Left kidney (tissue), 2 donors: Measurements from ENCODE around the gene PSAP. TPM values are rescaled to one million over a fixed set of nuclear protein-coding genes. Genes with fewer than 3 reads are reported as not detected.
A peak's percentile ranks its signal among the peaks of the same experiment; 100 is the strongest.

ENCODE experiments used
- DNase-seq: peaks from one replicate; pipeline ENCODE4 v3.0.0-alpha.2; 2013
- polyA plus RNA-seq: library from polyadenylated mRNA; unstranded; fragments of 120-200 nt; gene quantifications from one replicate; pipeline ENCODE4 v1.2.1, GENCODE V29; 2013; ENCODE audit not compliant: insufficient read length

PSAP gene
- polyA plus RNA-seq, 1 donor, result 769 TPM

DNA sequence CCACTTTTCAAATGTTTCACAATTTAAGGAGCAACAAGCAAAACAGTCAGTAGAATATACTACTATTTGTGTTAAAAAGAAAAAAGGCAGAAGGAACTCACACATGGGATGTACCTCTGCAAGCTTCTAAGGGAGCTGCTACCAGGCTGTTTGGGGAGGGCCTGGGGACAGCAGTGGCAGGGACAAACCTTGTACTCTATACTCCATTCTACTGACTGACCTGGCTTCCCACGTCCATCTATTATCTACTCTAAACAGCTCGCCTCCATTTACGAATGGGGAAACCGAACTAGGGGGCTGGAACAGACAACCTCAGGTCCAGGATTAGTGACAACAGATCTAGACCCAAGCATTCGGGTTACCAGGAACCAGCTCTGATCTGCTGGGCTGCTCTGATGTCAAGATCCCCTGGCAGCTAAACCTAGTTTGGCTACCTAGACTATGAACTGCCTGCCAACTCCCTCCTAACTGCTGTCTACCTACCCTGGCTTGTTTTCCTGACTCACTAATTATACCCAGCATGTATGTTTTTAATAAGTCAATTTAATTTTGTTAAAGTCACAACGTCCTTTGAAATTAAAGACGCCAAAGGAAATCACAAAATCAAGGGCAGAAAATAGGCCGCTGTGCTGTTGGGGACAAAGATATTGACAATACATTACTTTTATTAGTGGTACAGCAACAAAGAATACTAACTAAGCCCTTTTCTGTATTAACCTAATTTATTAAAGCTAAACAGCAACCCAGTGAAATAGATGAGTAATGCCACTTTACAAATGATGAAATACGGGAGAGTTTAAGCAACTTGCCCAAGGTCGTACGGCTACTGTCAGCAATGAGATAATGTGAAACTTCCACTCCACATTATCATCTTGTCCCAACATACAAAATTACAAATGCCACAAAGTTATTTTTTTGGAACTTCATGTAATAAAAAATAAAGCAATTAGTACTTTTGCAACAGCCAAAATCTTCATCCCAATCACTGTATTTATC, 5.3 kb downstream of the PSAP start:
- DNase-seq, result no peak

DNA sequence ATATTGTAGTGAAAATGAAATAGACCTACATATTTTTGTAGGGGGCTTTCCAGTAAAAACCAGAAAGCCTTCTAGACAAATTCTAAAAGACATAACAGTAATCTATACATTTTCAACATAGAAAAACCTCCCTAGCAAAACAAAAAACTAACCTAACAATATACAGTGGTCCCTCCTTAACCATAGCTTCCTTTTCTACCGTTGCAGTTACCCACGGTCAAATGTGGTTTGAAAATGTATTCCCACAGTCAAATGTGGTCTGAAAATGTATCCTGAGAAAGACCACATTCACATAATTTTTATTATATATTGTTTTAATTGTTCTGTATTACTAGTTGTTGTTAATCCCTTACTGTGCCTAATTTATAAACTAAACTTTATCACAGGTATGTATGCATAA, 6.4 kb downstream of the PSAP start:
- DNase-seq, result no peak

DNA sequence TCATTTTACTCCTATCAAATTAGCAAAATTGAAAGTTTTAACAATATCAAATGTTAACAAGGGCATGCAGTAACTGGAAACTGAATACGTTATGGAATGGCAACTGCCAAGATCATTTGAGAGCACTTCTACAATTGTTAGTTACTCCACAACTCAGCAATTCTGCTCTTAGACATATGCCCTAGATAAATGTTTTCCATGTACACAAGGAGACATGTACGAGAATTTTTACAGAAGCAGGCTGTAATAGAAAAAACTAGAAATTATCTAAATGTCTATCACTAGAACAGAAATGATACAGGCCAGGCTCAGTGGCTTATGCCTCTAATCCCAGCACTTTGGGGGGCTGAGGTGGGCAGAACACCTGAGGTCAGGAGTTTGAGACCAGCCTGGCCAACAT, 7.0 kb downstream of the PSAP start:
- no peak for DNase-seq

DNA sequence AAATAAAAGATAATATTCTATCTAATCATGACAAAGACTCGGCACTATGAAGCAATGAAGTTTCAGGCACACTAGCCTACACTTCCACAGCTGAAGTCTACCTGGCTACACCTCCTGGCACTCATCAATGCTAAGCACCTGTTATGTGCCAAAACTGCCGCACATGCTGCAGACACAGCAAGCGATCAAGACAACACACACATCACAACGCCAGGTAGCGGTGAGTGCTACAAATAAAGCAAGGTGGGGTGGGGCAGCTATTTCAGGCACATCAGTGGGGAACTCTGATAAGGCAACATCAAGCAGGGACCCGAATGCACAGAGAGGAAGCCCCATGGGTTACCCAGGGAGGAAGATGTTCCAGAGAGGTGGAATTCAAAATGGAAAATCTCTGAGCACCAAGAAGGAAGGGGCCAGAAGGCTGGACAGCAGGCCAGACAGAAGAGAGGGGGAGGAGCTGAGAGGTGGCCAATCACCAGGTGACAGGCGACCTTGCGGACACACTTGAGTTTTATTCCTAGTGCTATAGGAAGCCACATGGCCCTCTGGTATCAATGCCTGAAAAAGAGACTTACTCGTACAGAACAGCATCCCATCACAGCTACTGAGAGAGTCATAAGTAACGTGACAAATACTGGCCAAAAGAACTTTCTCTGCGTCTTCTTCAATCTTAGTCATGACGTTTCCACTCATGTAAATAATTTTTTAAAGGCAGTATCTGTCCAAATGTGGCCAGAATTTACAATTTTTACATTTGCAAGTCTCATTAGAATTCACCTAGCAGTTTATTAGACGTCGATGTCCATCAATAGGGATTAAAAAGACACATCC, 8.0 kb downstream of the PSAP start:
- no peak for DNase-seq

DNA sequence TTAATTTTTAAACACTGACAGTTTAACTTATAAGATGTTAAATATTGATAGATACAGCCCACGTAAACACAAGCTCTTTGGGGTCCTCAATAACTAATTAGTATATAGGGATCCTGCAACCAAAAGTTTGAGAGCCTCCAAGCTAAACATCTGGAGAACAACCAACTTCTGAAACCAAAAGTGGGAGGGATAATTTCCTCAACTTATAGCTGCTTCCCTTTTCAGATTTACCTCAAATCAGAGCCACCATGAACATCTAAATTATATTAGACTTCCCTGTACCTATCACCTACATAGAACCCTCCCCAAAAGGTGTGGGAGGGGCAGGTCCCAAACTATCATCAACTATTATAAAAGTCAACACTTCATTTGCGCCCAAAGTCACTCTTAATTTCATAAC, 8.6 kb downstream of the PSAP start:
- DNase-seq, result no peak

DNA sequence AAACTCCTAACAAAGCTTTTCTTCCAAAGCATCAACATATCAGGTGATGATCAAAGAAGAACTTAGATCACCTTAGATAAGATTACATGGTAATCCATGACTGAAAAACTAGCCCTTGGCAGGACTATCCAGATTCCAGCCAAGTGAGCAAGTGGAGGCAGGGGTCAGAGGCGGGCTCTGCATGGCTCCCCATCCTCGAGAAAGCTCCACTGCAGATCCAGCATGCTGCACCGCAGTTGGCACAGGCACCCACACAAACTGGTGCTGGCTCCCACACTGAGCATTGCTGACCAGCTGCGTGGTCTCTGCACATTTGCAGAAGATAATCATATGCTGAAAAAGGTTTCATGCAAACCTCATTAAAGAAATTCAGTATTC, 10.1 kb downstream of the PSAP start:
- DNase-seq, result no peak

DNA sequence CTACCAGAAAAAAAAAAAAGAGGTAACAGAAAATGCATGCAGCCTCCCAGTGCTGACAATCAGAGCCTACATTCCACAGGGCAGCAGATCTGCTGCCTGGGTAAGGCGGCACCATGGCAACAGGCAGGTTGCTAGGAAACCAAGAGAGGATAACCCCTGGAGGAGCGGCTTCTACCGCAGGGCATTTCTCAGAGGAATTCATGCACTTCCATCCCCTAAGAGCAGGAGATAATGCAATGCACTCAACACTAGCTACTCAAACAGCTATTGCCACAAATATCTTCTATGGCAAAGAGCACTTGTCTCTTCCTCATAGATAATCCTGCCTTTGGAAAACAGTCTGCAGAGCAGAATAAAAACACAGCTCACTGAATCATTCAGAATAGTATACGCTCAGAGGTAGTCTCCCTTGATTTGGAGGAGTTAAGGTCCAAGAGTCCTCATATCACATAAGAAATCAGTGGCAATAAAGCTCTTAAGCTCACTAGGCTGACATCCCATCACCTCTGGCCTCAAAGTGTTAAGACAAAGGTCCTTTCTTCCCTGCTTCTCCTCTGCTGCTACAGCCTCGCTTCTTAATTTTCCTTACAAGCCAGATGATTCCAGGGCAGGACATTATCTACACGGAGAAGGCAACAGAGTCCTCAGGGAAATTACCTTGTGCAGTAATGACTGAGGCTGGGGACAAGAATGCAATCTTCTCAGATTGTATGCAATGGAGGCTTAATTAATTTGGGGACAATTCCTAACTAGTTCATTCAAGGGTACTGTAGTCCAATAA, 10.7 kb downstream of the PSAP start:
- peak; percentile 88 for DNase-seq

DNA sequence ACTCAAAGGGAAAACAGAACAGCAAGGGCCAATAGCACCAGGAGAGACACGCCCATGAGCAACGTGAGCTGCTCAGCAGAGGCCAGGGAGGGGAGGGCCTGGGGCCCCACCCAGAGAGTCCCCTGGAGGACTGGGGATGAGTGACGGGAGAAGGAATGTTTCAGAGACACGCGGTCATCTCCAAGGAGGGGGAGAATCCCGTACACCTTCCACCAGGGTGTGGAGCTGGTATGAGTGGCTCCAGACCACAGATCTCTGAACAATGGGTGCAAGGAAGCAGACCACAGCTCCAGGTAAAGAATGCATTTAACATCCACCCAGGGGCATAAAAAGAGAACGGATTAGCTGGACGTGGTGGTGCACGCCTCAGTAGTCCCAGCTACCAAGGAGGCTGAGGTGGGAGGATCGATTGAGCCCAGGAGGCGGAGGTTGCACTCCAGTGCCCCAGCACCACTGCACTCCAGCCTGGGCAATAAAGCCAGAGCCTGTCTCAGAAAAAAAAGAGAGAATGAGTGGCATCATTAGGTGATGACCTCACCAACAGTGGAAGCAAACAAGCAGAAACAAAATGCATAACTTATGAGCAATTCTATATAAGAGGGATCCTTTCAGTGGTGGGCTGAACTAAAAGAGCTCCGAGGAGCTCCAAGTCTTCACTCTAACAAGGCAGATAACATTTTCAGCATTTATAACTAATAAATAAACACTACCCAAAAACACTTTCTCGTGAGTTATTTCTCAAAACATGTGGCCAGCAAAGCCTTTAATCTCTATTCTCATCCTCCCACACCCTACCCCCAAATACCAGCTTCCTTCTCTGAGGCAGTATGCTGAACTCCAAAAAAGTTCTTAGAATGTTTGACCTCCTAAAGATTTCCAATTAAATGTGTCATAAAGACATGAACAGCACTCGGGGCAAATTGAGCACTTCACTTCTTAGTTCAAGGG, 12.5 kb downstream of the PSAP start:
- no peak for DNase-seq

DNA sequence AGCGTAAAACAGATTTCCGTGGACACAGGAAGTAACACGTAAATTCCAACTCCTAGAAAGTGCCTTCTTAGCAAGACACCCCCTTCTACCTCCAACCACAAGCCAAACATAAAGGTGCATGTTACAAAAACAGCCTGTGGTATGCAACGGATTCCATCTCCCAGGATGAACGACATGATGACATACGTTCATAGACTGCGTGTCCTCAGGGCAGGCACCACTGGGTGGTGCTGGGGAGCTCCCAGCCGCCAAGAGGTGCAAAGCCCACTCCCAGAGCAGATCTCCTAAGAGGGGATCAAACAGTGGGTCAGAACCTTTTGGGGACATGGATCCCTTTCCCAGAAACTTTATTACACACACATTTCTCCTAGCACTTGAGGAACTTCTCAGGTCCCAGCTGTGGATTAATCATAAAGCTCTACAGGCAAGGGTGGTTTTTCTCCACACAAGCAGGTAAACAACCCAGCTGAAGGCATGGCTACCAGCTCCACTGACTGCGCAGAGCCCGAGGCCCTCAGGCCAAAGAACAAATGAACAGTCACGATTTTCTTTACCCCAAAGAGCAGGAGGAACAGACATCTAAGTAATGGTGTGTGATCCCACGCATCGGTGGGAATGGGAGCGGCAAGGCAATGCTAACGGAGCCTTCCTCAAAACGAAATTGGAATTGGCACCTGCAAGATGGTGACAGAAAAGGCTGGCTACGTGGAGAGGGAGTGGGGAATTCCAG, 13.8 kb downstream of the PSAP start:
- no peak for DNase-seq

DNA sequence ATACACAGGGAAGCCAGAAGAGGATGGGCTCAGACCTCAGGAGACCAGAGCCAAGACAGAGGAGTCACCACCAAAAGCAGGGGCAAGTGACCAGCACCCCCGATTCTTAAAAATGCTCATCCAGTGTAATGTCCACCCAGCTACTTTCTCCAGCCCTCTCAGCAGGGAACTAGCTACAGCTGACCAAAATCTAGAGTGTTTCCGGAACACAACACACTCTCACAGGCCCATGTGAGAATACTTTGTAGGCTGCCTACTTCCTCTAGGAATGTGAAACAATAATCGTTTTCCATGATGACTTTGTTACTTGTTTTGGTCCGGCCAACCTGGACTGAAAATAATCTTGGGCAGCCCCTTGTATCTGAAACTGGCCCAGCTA, 14.5 kb downstream of the PSAP start:
- DNase-seq, result no peak

DNA sequence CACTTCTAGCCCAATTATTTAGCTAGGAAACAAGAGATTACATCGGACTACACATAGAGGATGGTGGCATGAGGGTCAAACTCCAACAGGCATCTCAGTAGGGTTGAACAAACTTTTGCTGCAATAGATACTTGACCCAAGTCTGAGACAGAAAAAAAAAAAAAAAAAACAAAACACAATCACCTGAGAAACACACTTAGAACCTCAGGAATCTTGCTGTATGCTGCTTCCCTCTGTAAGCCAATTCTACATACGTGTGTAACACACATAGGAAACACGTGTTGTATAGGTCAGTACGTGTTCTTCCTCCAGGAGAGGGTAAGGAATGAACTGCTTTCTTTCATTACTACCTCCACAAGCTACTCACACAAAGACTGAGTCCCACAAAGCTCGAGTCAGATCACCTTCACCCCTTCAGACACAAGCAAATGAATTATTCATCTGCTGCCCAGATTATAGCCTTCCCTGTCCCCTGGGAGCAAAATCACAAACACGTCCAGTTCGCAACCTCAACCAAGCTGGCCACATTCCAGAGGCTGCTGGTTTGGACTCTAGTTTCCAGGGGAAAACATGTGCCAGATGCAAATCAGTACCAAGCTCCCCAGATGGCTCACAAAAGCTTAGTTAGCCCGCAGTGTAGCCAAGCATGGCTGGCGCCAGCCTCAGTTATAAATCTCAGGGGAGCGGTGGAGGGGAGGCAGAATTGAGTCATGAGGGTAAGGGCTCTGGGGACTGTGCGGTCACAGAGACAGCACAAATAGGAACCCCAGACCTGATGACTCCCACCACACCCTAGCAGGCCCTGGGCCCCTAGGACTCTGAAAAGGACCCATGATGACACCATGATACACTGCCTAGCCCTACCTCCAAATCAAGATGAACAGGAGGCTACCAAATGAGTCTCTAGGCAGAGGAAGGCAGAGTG, 15.1 kb downstream of the PSAP start:
- DNase-seq, result peak; percentile 86

DNA sequence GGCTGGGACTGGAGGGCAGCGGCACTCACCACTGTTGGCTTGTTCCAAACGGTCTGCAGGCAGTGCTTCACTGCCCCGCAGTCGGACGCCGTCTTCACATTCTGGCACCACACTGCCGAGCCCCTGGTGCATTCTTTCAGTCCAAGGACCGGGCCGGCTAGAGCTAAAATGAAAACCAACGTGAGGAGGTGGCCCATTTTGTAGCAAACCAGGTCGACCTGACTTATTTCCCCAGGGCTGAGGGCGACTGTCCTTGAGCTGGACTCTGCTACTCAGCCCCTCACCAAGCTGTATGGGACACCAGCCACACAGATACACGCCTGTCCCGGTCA, 16.7 kb downstream of the PSAP start:
- no peak for DNase-seq

DNA sequence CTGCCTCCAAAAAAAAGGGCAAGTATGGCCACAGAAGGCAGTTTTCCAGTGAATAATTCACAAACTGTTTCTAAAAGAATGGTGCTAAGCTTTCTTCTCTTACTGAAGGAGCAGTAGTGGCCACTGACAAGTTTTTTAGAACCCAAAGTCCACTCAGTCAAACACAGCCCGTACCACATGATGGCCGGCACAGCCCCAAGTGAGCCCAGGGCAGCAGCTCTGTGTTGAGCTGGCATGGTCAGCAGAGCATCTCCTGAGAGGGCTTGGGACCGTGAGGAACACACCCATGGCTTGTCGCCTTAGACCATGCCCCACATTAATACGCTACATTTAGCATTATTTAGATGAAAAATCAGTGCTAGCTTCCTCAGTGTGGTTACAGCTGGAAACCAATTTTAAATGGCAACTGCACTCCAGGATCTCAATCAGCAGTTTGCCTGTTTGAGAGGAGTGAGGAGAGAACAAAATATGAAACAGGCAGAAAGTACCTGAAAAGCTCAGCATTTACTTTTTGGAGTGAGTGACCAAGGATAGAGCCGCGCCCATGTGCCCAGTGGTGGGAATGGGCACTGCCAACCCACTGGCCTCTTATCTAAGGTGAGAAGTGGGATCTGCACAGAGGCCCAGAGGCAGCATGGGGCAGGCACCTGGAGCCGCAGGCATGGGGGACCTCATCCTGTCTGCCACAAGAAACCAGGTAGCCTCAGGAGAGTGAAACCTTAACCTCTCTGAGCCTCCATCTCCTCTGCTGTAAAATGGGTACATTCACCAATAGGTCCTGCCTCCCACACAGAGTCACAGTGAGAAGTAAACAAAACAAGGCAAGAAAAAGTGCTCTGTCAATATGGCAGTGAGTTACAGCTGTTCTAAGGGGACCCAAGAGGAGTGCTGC, 17.4 kb downstream of the PSAP start:
- DNase-seq, result no peak

DNA sequence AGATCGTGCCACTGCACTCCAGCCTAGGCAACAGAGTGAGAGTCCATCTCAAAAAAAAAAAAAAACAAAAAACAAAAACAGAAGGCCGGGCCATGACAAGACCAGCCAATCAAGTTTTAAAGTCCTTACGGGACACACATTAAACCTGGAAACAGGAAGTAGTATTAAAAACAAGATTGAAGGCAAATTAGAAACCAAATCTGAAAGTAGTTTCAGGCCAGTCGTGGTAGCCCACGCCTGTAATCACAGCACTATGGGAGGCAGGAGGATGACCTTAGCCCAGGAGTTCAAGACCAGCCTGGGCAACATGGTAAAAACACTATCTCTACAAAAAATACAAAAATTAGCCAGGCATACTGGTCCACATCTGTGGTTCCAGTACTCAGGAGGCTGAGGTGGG, 18.1 kb downstream of the PSAP start:
- DNase-seq, result no peak

DNA sequence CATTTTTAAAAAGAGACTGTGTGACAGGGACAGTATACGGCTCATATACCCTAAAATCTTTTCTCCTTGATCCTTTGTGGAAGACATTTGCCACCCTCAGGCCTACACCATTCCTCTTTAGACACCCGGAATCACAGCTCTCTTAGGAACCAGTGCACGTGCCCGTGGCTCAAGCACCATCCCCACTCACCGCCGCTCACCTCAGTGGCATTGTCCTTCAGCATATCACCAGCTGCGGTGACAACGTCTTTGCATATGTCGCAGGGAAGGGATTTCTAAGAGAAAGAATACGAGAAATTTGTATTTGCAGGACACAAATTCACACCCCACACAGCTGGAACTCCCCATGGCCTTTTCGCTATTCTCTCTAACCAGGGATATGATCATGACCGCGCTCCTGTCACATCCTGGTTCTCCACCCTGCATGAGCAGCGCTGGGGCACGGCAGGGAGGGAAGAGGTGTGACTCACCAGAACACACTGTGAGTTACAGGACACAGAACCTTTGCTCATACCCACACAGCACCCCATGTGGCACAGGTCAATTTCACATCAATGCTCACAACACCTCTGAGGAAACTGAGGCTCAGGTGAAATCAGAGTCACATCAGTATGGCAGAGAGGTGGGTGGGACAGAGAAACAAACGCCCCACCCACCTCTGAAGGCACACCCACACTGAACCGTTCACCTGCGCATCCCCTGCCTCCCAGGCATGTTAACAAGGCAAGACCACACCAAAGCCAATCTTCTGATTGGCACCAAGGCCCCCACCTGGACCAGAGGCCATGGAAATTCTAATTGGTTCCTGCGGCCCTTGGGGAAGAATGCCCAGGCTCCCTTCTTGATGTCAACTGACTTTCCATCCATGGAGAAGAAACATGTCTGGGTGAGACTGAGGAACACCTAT, 19.2 kb downstream of the PSAP start:
- DNase-seq, result no peak

DNA sequence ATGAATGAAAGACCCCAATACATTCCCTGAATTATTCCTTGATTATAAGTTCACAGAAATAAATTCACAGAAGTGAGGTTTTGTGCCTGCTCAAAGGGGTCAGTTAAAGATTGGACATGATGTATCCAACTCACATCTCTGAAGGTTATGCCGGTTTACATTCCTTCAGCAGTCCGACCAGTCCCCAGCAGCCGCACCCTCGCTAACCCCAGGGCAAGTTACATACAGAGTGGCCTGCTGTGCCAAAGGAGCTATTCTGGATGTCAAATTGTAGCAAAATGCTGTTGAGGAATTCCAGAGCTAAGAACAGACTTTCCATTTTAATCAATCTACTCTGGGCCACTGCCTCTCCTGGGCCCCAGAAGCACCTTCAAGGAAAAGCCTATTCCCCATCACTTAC, 20.3 kb downstream of the PSAP start:
- no peak for DNase-seq

DNA sequence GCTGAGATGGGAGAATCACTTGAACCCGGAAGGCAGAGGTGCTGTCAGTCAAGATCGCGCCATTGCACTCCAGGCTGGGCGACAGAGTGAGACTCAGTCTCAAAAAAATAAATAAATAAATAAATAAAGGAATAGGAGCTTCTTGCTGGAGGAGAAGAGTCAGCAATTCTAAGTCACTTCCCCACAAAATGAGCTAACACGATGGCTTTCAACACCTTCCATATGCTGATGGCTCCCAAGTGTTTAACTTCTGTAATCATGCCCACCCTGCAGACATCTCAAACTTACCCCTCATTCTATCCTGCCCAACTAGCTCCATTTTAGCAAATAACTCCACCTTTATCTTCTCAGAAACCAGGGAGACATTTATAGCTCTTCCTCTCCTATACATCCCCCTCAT, 21.2 kb downstream of the PSAP start:
- DNase-seq, result no peak
